ENCODE results near the gene LRGUK.

DNA sequence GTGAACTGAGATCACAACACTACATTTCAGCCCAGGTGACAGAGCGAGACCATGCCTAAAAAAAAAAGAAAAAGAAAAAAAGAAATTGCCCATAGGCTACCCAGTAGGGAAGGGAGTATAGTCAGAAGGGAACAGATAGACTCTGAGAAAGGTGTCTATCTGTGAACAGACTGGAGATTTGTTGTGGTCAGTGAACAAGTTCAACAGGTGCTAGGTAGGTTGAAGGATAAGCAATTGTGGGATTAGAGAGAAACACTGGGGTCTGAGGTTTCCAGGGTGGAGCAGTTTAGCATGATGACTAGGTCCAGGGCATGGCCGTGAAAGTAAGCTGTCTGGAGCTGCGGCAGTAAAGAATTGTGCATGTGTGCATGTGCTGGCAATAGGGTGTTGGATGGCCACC, 6.9 kb downstream of the LRGUK start:
- TF ChIP-seq RFX5 (IDR thresholded peaks at IDR 0.05; ENCODE audit: low read depth, low read length) (no peak), MXI1 (IDR thresholded peaks at IDR 0.05; ENCODE audit: borderline replicate concordance, low read depth, low read length) (no peak), POLR2A (IDR thresholded peaks at IDR 0.05; ENCODE audit: low read depth, low read length) (no peak), MAFK (IDR thresholded peaks at IDR 0.05; ENCODE audit: low read depth, low read length) (no peak), RAD21 (IDR thresholded peaks at IDR 0.05; ENCODE audit: low read length) (no peak), NFE2L2 (IDR thresholded peaks at IDR 0.05; ENCODE audit: low read depth, low read length) (no peak), BHLHE40 (IDR thresholded peaks at IDR 0.05; ENCODE audit: low read depth, low read length) (no peak), FOS (IDR thresholded peaks at IDR 0.05; ENCODE audit: low read depth, low read length) (no peak), MAZ (IDR thresholded peaks at IDR 0.05; ENCODE audit: borderline replicate concordance, low read depth, low read length) (no peak)
- TF ChIP-seq, protein P1, sequence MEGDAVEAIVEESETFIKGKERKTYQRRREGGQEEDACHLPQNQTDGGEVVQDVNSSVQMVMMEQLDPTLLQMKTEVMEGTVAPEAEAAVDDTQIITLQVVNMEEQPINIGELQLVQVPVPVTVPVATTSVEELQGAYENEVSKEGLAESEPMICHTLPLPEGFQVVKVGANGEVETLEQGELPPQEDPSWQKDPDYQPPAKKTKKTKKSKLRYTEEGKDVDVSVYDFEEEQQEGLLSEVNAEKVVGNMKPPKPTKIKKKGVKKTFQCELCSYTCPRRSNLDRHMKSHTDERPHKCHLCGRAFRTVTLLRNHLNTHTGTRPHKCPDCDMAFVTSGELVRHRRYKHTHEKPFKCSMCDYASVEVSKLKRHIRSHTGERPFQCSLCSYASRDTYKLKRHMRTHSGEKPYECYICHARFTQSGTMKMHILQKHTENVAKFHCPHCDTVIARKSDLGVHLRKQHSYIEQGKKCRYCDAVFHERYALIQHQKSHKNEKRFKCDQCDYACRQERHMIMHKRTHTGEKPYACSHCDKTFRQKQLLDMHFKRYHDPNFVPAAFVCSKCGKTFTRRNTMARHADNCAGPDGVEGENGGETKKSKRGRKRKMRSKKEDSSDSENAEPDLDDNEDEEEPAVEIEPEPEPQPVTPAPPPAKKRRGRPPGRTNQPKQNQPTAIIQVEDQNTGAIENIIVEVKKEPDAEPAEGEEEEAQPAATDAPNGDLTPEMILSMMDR (conservative IDR thresholded peaks at IDR 0.05; ENCODE audit: low read depth, low read length), result no peak
- TF ChIP-seq, protein P2, sequence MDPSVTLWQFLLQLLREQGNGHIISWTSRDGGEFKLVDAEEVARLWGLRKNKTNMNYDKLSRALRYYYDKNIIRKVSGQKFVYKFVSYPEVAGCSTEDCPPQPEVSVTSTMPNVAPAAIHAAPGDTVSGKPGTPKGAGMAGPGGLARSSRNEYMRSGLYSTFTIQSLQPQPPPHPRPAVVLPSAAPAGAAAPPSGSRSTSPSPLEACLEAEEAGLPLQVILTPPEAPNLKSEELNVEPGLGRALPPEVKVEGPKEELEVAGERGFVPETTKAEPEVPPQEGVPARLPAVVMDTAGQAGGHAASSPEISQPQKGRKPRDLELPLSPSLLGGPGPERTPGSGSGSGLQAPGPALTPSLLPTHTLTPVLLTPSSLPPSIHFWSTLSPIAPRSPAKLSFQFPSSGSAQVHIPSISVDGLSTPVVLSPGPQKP (IDR thresholded peaks at IDR 0.05; ENCODE audit: borderline replicate concordance, low read depth, low read length), result no peak
